IPS-15b (cell line): ENCODE measurements around the gene LRRC71.

Experiments used
- H3K27me3 ChIP-seq: one replicate; pipeline ENCODE4 v1.6.1; 2013; ENCODE audit warnings: low read length; ENCODE audit not compliant: control insufficient read depth, insufficient read depth
- H3K36me3 ChIP-seq: one replicate; pipeline ENCODE4 v1.6.1; 2013; ENCODE audit warnings: low read length; ENCODE audit not compliant: control insufficient read depth, insufficient read depth
- H3K4me1 ChIP-seq: one replicate; pipeline ENCODE4 v1.6.1; 2013; ENCODE audit warnings: mild to moderate bottlenecking, low read length; ENCODE audit not compliant: control insufficient read depth, insufficient read depth
- H3K4me3 ChIP-seq: one replicate; pipeline ENCODE4 v1.5.1; 2013; ENCODE audit warnings: low read depth, low read length
- H3K9ac ChIP-seq: one replicate; pipeline ENCODE4 v1.6.1; 2013; ENCODE audit warnings: low read depth, mild to moderate bottlenecking, low read length
- H3K9me3 ChIP-seq: one replicate; pipeline ENCODE4 v1.6.1; 2013; ENCODE audit warnings: mild to moderate bottlenecking, low read length; ENCODE audit not compliant: control insufficient read depth, insufficient read depth

Gene LRRC71

GRCh38 chr1:156910309-156910782 is 10.1 kb upstream of the LRRC71 start:
- H3K4me3 ChIP-seq, result peak overlapping the region; percentile 54
- H3K36me3 ChIP-seq, result no peaks in the 10 kb centered on the region

GRCh38 chr1:156911577-156912298 is 8.7 kb upstream of the LRRC71 start:
- H3K27me3 ChIP-seq, result peaks cover 24% of the 10 kb centered on the region
- H3K4me1 ChIP-seq, result peaks cover 4% of the 10 kb centered on the region
- H3K4me3 ChIP-seq, result no peak overlapping the region
- no peaks in the 10 kb centered on the region for H3K9me3 ChIP-seq
- no peaks in the 10 kb centered on the region for H3K36me3 ChIP-seq
- H3K9ac ChIP-seq, result no peak overlapping the region

More at GRCh38 chr1:156910309-156910782, 10.1 kb upstream of the LRRC71 start:
- H3K4me1 ChIP-seq, result peaks cover 4% of the 10 kb centered on the region
- H3K9ac ChIP-seq, result no peak overlapping the region
- no peaks in the 10 kb centered on the region for H3K9me3 ChIP-seq
- peaks cover 19% of the 10 kb centered on the region for H3K27me3 ChIP-seq

- no peaks in the 10 kb centered on the region for H3K36me3 ChIP-seq
- H3K9ac ChIP-seq, result no peak overlapping the region
These were observed 8.1 kb upstream of the LRRC71 start for GRCh38 chr1:156912310-156912709.

GRCh38 chr1:156912861-156913808 is 7.3 kb upstream of the LRRC71 start:
- H3K9me3 ChIP-seq, result no peaks in the 10 kb centered on the region
- H3K9ac ChIP-seq, result no peak overlapping the region
- H3K27me3 ChIP-seq, result peaks cover 30% of the 10 kb centered on the region
- no peak overlapping the region for H3K4me3 ChIP-seq
- peaks cover 4% of the 10 kb centered on the region for H3K4me1 ChIP-seq
- H3K36me3 ChIP-seq, result no peaks in the 10 kb centered on the region

More at GRCh38 chr1:156912310-156912709, 8.1 kb upstream of the LRRC71 start:
- Histone ChIP-seq H3K9me3 (no peaks in the 10 kb centered on the region), H3K4me3 (no peak overlapping the region), H3K27me3 (peaks cover 28% of the 10 kb centered on the region), H3K4me1 (peaks cover 4% of the 10 kb centered on the region)

- Histone ChIP-seq H3K27me3 (peaks cover 37% of the 10 kb centered on the region), H3K4me3 (no peak overlapping the region), H3K4me1 (peaks cover 4% of the 10 kb centered on the region), H3K9ac (no peak overlapping the region), H3K9me3 (no peaks in the 10 kb centered on the region), H3K36me3 (no peaks in the 10 kb centered on the region)
These were observed 6.5 kb upstream of the LRRC71 start for GRCh38 chr1:156913809-156914387.

GRCh38 chr1:156914440-156914856 is 6.0 kb upstream of the LRRC71 start:
- no peak overlapping the region for H3K9ac ChIP-seq
- no peak overlapping the region for H3K4me3 ChIP-seq
- no peaks in the 10 kb centered on the region for H3K9me3 ChIP-seq
- H3K4me1 ChIP-seq, result peaks cover 4% of the 10 kb centered on the region
- H3K27me3 ChIP-seq, result peaks cover 42% of the 10 kb centered on the region
- no peaks in the 10 kb centered on the region for H3K36me3 ChIP-seq

GRCh38 chr1:156921053-156921529 is 659 bp downstream of the LRRC71 start:
- H3K36me3 ChIP-seq, result no peaks in the 10 kb centered on the region
- no peaks in the 10 kb centered on the region for H3K9me3 ChIP-seq
- H3K4me1 ChIP-seq, result no peaks in the 10 kb centered on the region
- H3K4me3 ChIP-seq, result peak overlapping the region; percentile 68
- H3K27me3 ChIP-seq, result peaks cover 83% of the 10 kb centered on the region
- H3K9ac ChIP-seq, result no peak overlapping the region

- Histone ChIP-seq H3K4me3 (peak overlapping the region; percentile 53), H3K4me1 (no peaks in the 10 kb centered on the region), H3K27me3 (peaks cover 96% of the 10 kb centered on the region), H3K9ac (no peak overlapping the region), H3K36me3 (no peaks in the 10 kb centered on the region), H3K9me3 (no peaks in the 10 kb centered on the region)
These were observed 2.7 kb downstream of the LRRC71 start for GRCh38 chr1:156922986-156923669.

- Histone ChIP-seq H3K4me1 (no peaks in the 10 kb centered on the region), H3K27me3 (peaks cover 96% of the 10 kb centered on the region), H3K9me3 (no peaks in the 10 kb centered on the region), H3K36me3 (no peaks in the 10 kb centered on the region), H3K4me3 (peak overlapping the region; percentile 53), H3K9ac (no peak overlapping the region)
These were observed 3.4 kb downstream of the LRRC71 start for GRCh38 chr1:156923670-156924477.

GRCh38 chr1:156924478-156925153 is 4.2 kb downstream of the LRRC71 start:
- Histone ChIP-seq H3K27me3 (peaks cover 96% of the 10 kb centered on the region), H3K9me3 (no peaks in the 10 kb centered on the region), H3K9ac (no peak overlapping the region), H3K4me3 (peak overlapping the region; percentile 53), H3K36me3 (no peaks in the 10 kb centered on the region), H3K4me1 (no peaks in the 10 kb centered on the region)
